ENCODE data around the gene BOLA3.

BOLA3 gene

DNA sequence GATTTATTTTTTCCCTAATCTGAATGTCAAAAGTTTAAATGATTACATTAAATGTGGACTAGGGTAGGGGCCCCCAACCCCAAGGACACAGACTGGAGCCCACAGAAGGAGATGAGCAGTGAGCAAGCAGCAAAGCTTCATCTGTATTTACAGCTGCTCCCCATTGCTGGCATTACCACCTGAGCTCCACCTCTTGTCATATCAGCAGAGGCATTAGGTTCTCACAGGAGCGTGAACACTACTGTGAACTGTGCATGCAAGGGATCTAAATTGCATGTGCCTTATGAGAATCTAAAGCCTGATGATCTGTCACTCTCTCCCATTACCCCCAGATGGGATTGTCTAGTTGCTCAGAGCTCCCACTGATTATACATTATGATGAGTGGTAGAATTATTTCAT lies 27.2 kb upstream of the BOLA3 start:
- Histone ChIP-seq H3K4me1 (ENCODE audit: low read depth, poor library complexity, severe bottlenecking) (peaks cover 48% of the 10 kb centered on the region), H3K36me3 (ENCODE audit: insufficient read depth) (peaks cover 3% of the 10 kb centered on the region; the same call in 1 of the 2 replicates), H3K4me3 (IDR thresholded peaks at IDR 0.05; ENCODE audit: insufficient read depth, low read depth, low read length) (no peak overlapping the region), H3K79me2 (ENCODE audit: insufficient read depth, low read depth) (peaks cover 70% of the 10 kb centered on the region), H3K4me2 (no peak overlapping the region), H3K27ac (no peak overlapping the region), H4K20me1 (ENCODE audit: insufficient read depth) (peaks cover 15% of the 10 kb centered on the region; the same call in 1 of the 2 replicates), H2AFZ (ENCODE audit: low read depth) (no peak overlapping the region), H3K9ac (no peak overlapping the region), H3K27me3 (ENCODE audit: insufficient read depth, low read depth) (no peaks in the 10 kb centered on the region)
- TF ChIP-seq, protein P1, sequence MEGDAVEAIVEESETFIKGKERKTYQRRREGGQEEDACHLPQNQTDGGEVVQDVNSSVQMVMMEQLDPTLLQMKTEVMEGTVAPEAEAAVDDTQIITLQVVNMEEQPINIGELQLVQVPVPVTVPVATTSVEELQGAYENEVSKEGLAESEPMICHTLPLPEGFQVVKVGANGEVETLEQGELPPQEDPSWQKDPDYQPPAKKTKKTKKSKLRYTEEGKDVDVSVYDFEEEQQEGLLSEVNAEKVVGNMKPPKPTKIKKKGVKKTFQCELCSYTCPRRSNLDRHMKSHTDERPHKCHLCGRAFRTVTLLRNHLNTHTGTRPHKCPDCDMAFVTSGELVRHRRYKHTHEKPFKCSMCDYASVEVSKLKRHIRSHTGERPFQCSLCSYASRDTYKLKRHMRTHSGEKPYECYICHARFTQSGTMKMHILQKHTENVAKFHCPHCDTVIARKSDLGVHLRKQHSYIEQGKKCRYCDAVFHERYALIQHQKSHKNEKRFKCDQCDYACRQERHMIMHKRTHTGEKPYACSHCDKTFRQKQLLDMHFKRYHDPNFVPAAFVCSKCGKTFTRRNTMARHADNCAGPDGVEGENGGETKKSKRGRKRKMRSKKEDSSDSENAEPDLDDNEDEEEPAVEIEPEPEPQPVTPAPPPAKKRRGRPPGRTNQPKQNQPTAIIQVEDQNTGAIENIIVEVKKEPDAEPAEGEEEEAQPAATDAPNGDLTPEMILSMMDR (conservative IDR thresholded peaks at IDR 0.05; ENCODE audit: low read depth, low read length), result no peak

DNA sequence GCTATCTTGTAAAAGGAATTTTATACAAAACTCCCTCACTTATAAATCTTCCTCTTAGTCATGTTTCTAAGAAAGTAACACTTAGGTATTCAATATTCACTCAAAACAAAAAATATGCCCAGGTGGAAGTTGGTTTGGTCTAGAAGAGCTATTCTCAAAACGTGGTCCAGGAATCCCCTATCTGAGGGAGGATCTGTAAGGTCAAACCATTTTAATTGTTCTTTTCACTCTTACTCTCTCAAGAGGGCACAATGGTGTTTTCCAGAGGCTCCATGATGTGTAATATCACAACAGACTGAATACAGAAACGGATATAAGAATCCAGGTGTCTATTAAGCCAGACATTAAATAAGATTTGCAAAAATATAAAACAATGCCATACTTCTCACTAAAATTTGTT lies 21.0 kb upstream of the BOLA3 start:
- Histone ChIP-seq H3K4me3 (IDR thresholded peaks at IDR 0.05; ENCODE audit: insufficient read depth, low read depth, low read length) (no peak overlapping the region), H3K36me3 (ENCODE audit: insufficient read depth) (peaks cover 41% of the 10 kb centered on the region; the same call in 1 of the 2 replicates), H3K79me2 (ENCODE audit: insufficient read depth, low read depth) (peaks cover 39% of the 10 kb centered on the region), H3K27ac (no peak overlapping the region), H2AFZ (ENCODE audit: low read depth) (no peak overlapping the region), H3K27me3 (ENCODE audit: insufficient read depth, low read depth) (no peaks in the 10 kb centered on the region), H3K4me1 (ENCODE audit: low read depth, poor library complexity, severe bottlenecking) (peaks cover 17% of the 10 kb centered on the region), H3K9ac (no peak overlapping the region), H4K20me1 (ENCODE audit: insufficient read depth) (0 out of 2 replicates have a peak, but pooled peaks cover 7% of the 10 kb centered on the region), H3K4me2 (no peak overlapping the region)
- TF ChIP-seq, protein P1 (conservative IDR thresholded peaks at IDR 0.05; ENCODE audit: low read depth, low read length), result no peak

- Histone ChIP-seq H3K4me1 (ENCODE audit: low read depth, poor library complexity, severe bottlenecking) (peaks cover 8% of the 10 kb centered on the region), H3K79me2 (ENCODE audit: insufficient read depth, low read depth) (peaks cover 30% of the 10 kb centered on the region; the same call in 1 of the 2 replicates), H3K27ac (no peak overlapping the region), H4K20me1 (ENCODE audit: insufficient read depth) (peaks cover 7% of the 10 kb centered on the region; the same call in 1 of the 2 replicates), H3K27me3 (ENCODE audit: insufficient read depth, low read depth) (no peaks in the 10 kb centered on the region), H3K9ac (no peak overlapping the region), H3K36me3 (ENCODE audit: insufficient read depth) (peaks cover 56% of the 10 kb centered on the region; the same call in 1 of the 2 replicates), H3K4me3 (IDR thresholded peaks at IDR 0.05; ENCODE audit: insufficient read depth, low read depth, low read length) (no peak overlapping the region), H3K4me2 (no peak overlapping the region), H2AFZ (ENCODE audit: low read depth) (no peak overlapping the region)
- TF ChIP-seq, protein P1 (conservative IDR thresholded peaks at IDR 0.05; ENCODE audit: low read depth, low read length), result no peak
Measured at GRCh38 chr2:74164761-74165160, 17.0 kb upstream of the BOLA3 start.

GRCh38 chr2:74162951-74163350 lies 15.2 kb upstream of the BOLA3 start:
- Histone ChIP-seq H3K79me2 (ENCODE audit: insufficient read depth, low read depth) (peaks cover 26% of the 10 kb centered on the region; the same call in 1 of the 2 replicates), H3K27ac (no peak overlapping the region), H3K4me1 (ENCODE audit: low read depth, poor library complexity, severe bottlenecking) (no peaks in the 10 kb centered on the region), H4K20me1 (ENCODE audit: insufficient read depth) (peaks cover 7% of the 10 kb centered on the region; the same call in 1 of the 2 replicates), H3K27me3 (ENCODE audit: insufficient read depth, low read depth) (no peaks in the 10 kb centered on the region), H3K4me3 (IDR thresholded peaks at IDR 0.05; ENCODE audit: insufficient read depth, low read depth, low read length) (no peak overlapping the region), H3K4me2 (no peak overlapping the region), H3K36me3 (ENCODE audit: insufficient read depth) (peaks cover 45% of the 10 kb centered on the region; the same call in 1 of the 2 replicates), H2AFZ (ENCODE audit: low read depth) (no peak overlapping the region), H3K9ac (no peak overlapping the region)
- TF ChIP-seq, protein P1 (conservative IDR thresholded peaks at IDR 0.05; ENCODE audit: low read depth, low read length), result no peak

All from KMS-11 (cell line).